NOMO-1 treated with DMSO at 0.1 percent for 48 hours (cell line): ENCODE measurements around the gene TMEM145.
"Not testable (repeated sequence)": the region's sequence is repeated elsewhere in the genome, so short reads cannot be mapped to it uniquely, and the experiment has no call there.

Experiments
- DNase-seq: peaks from one replicate; lab custom pipeline; 2025; ENCODE audit not compliant: unreplicated experiment; lab: John Stamatoyannopoulos, UW

TMEM145 gene

GRCh38 chr19:42333975-42334696 lies 21.0 kb downstream of the TMEM145 start:
- no peak for DNase-seq

- no peak for DNase-seq
Measured at GRCh38 chr19:42334697-42335373, 21.7 kb downstream of the TMEM145 start.

- no peak for DNase-seq
Measured at GRCh38 chr19:42335374-42335936, 22.3 kb downstream of the TMEM145 start.

DNA sequence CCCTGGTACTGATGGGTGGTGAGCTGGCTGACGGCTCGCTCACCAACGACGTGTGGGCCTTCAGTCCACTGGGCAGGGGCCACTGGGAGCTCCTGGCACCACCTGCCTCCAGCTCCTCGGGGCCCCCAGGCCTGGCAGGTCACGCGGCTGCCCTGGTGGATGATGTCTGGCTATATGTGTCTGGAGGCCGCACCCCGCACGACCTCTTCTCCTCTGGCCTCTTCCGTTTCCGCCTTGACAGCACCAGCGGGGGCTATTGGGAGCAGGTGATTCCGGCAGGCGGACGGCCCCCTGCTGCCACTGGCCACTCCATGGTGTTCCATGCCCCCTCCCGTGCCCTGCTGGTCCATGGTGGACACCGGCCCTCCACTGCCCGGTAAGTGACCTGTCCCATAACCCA lies 22.9 kb downstream of the TMEM145 start:
- no peak for DNase-seq

- not testable (repeated sequence) for DNase-seq
Measured at GRCh38 chr19:42339126-42339860, 26.2 kb downstream of the TMEM145 start.

GRCh38 chr19:42339922-42340321 lies 26.8 kb downstream of the TMEM145 start:
- DNase-seq = not testable (repeated sequence)

DNA sequence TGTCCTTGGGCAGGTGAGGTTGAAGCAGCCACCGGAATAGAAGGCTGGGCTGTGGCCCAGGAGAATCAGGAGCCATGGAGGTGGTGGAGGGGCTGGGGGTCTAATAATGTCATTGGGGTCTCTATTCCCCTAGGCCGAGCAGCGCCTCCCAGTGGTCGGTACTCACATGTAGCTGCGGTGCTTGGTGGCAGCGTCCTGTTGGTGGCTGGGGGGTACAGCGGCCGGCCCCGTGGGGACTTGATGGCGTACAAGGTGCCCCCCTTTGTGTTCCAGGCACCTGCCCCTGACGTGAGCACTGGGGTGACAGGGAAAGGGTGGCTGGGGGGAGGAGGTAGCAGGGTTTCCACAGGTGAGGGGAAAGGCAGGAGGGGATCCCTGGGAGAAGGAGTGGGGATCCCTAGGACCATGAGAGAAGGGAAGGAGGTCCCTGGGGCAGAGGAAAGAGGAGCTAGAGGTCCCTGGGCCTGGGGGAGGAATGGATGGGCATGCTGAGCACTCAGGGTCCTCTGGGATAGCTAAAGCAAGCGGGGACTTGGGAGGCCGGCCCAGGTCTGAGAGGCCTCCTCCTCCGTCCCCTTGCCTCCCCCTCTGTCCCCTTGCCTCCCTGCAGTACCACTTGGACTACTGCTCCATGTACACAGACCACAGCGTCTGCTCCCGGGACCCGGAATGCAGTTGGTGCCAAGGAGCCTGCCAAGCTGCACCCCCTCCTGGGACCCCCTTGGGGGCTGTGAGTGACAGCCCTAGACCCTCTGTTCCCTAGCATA lies 30.4 kb downstream of the TMEM145 start:
- no peak for DNase-seq

DNA sequence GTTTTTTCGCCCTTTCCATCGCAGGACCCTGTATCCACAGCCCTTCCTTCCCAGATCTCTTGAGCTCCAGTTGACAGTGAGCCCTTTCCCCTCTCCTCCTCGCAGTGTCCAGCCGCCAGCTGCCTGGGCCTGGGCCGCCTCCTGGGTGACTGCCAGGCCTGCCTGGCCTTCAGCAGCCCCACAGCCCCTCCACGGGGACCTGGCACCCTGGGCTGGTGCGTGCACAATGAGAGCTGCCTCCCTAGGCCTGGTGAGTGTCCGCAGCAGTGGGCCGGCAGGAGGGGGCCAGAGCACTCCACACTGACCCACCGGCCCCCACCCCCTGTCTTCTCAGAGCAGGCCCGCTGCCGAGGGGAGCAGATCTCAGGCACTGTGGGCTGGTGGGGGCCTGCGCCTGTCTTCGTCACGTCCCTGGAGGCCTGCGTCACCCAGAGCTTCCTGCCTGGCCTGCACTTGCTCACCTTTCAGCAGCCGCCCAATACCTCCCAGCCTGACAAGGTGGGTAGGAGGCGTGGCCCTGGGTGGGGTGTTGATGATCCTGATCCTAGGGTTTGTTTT lies 31.3 kb downstream of the TMEM145 start:
- no peak for DNase-seq

DNA sequence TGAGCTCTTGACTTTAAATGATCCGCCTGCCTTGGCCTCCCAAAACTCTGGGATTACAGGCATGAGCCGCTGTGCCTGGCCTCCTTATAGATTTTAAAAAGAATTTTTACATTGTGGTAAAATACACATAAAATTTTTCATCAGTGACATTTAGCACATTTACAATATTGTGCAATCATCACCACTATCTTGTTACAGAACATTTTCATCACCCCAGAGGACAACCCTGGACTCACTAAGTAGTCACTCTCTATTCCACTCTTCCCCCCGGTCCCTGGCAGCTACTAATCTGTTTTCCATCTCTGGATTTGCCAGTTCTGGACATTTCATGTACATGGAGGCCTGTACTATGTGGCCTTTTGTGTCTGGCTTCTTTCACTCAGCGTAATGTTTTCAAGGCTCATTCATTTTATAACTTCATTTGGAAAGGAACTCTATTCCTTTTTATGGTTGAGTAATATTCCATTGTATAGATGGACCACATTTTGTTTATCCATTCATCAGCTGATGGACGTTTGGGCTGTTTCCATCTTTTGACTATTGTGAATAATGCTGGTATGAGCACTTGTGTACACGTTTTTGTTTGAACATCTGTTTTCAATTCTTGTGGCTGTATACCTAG lies 32.2 kb downstream of the TMEM145 start:
- DNase-seq = no peak

DNA sequence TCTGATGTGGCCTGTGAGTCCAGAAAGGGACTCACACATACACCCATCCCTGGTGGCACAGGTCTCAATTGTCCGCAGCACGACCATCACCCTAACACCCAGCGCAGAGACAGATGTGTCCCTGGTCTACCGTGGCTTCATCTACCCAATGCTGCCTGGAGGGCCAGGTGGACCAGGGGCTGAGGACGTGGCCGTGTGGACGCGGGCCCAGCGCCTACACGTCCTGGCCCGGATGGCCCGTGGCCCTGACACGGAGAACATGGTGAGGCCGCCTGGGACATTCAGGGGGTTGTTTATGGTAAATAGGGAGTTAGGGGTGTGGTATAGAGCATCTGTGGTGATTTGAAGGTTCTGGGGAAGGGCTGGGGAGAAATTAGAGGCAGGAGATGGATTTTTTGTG lies 35.1 kb downstream of the TMEM145 start:
- no peak for DNase-seq

- no peak for DNase-seq
Measured at GRCh38 chr19:42349378-42350107, 36.4 kb downstream of the TMEM145 start.

DNA sequence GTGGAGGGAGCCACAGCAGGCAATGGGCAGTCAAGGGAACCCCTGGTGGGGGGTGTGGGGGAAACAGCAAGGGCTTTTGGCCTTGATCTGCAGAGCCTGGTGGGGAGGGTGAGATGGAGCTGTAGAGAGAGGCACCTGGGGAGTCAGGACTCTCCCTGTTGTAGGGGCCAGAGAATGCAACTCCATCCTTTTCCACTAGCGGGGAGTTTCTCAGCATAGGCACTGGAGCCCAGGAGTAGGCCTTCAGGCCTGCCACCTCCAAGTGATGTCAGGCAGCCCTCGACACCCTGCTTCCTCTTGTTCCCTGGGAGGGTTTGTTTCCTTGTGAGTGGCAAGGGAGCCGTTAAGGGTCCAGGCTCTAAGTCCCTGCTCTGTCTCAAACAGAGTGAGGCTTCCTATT lies 37.3 kb downstream of the TMEM145 start:
- no peak for DNase-seq

DNA sequence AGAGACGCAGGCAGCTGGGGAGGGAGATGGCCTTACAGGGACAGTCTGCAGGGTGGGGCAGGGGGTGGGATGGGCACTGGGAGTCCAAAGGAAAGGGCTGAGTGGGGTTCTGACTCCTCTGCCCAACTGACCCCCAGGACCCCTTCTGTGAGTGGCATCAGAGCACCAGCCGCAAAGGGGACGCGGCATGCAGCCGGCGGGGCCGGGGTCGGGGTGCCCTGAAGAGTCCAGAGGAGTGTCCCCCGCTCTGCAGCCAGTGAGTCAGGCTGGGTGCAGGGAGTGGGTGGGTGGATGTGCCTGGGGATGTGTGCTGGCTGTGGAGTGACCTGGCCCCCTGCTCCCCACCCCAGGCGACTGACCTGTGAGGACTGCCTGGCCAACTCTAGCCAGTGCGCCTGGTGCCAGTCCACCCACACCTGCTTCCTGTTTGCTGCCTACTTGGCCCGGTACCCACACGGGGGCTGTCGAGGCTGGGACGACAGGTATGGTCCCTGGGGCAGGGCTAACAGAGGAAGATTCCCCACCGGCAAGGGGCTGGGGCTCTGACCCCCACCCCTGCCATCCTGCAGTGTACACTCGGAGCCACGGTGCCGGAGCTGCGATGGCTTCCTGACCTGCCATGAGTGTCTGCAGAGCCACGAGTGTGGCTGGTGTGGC lies 38.1 kb downstream of the TMEM145 start:
- no peak for DNase-seq

DNA sequence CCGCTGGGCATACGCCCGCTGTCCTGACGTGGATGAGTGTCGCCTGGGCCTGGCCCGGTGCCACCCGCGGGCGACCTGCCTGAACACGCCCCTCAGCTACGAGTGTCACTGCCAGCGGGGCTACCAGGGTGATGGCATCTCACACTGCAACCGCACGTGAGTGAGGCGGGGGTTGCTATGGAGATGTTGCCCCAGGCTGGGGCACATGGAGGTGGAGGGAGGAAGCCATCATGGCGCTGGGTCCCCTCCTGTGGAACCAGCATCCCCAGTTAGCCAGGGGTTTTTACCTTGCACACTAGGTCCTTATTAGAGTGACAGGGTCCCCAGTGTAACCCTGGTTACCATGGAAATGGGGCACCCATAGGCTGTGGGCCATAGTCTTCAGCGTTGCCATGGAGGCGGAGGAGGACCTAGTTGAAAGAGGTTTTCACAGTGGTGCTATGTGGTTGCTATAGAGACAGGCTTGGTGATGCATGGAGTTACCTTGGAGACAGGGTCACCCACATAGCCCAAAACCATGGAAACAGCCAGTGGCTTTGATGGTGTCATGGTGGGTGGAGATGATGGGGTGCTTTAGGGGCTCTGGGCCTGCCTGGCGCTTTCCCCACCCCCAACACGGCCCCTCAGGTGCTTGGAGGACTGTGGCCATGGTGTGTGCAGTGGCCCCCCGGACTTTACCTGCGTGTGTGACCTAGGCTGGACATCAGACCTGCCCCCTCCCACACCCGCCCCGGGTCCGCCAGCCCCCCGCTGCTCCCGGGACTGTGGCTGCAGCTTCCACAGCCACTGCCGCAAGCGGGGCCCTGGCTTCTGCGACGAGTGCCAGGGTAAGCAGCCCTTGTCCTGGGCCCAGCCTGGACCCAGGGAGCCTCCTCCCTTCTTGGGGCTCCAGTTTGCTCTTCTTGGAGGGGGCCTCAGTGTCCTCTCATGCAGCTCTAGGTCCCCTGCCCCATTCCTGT lies 39.5 kb downstream of the TMEM145 start:
- no peak for DNase-seq

- no peak for DNase-seq
Measured at GRCh38 chr19:42353341-42354015, 40.4 kb downstream of the TMEM145 start.

- DNase-seq = no peak
Measured at GRCh38 chr19:42355896-42356295, 42.8 kb downstream of the TMEM145 start.

DNA sequence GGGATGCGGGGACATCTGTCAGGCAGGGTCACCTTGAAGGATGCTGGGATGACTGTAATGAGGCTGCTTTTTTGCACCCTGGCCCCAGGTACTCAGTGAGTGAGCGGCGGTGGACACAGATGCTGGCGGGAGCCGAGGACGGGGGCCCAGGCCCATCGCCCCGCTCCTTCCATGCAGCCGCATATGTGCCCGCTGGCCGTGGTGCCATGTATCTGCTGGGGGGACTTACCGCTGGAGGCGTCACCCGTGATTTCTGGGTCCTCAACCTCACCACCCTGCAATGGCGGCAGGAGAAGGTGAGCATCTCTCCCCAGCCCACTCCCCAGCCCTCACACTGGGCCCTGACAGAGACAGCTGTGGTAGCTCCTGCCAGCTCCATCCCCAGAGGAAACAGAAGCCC lies 43.6 kb downstream of the TMEM145 start:
- DNase-seq = no peak
